ENCODE data around the gene PELI2.

Gene PELI2

GRCh38 chr14:56289155-56289554 is 170.9 kb downstream of the PELI2 start:
- Histone ChIP-seq H4K20me1 (ENCODE audit: insufficient read depth) (no peaks in the 10 kb centered on the region), H3K9ac (no peak overlapping the region), H3K4me3 (IDR thresholded peaks at IDR 0.05; ENCODE audit: insufficient read depth, low read depth, low read length) (no peak overlapping the region), H3K27me3 (ENCODE audit: insufficient read depth, low read depth) (no peaks in the 10 kb centered on the region), H3K27ac (no peak overlapping the region), H2AFZ (ENCODE audit: low read depth) (no peak overlapping the region), H3K36me3 (ENCODE audit: insufficient read depth) (no peaks in the 10 kb centered on the region), H3K79me2 (ENCODE audit: insufficient read depth, low read depth) (no peaks in the 10 kb centered on the region), H3K4me1 (ENCODE audit: low read depth, poor library complexity, severe bottlenecking) (no peaks in the 10 kb centered on the region), H3K4me2 (no peak overlapping the region)
- no peak for TF ChIP-seq CTCF (conservative IDR thresholded peaks at IDR 0.05; ENCODE audit: low read depth, low read length)

DNA sequence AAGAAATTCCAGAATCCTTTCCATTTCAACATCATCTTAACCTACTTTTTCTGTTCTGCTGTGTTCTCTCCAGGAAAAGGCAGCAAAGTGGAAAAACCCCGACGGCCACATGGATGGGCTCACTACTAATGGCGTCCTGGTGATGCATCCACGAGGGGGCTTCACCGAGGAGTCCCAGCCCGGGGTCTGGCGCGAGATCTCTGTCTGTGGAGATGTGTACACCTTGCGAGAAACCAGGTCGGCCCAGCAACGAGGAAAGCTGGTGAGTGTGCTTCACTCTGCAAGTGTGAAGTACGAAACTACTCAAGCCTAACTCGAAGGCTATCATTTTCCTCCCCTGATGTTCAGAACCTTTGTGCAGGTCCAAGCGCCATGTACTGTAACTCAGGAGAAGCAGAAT is 172.0 kb downstream of the PELI2 start:
- H3K4me3 ChIP-seq (IDR thresholded peaks at IDR 0.05; ENCODE audit: insufficient read depth, low read depth, low read length), result no peak overlapping the region
- H3K9ac ChIP-seq, result no peak overlapping the region
- no peaks in the 10 kb centered on the region for H4K20me1 ChIP-seq (ENCODE audit: insufficient read depth)
- no peaks in the 10 kb centered on the region for H3K27me3 ChIP-seq (ENCODE audit: insufficient read depth, low read depth)
- no peak overlapping the region for H2AFZ ChIP-seq (ENCODE audit: low read depth)
- no peaks in the 10 kb centered on the region for H3K79me2 ChIP-seq (ENCODE audit: insufficient read depth, low read depth)
- H3K27ac ChIP-seq, result no peak overlapping the region
- no peak for TF ChIP-seq CTCF (conservative IDR thresholded peaks at IDR 0.05; ENCODE audit: low read depth, low read length)
- no peaks in the 10 kb centered on the region for H3K4me1 ChIP-seq (ENCODE audit: low read depth, poor library complexity, severe bottlenecking)
- H3K36me3 ChIP-seq (ENCODE audit: insufficient read depth), result no peaks in the 10 kb centered on the region
- H3K4me2 ChIP-seq, result no peak overlapping the region

- Histone ChIP-seq H3K79me2 (ENCODE audit: insufficient read depth, low read depth) (no peaks in the 10 kb centered on the region), H3K27me3 (ENCODE audit: insufficient read depth, low read depth) (no peaks in the 10 kb centered on the region), H3K9ac (no peak overlapping the region), H3K36me3 (ENCODE audit: insufficient read depth) (no peaks in the 10 kb centered on the region), H3K4me2 (no peak overlapping the region), H3K4me1 (ENCODE audit: low read depth, poor library complexity, severe bottlenecking) (no peaks in the 10 kb centered on the region), H3K27ac (no peak overlapping the region), H3K4me3 (IDR thresholded peaks at IDR 0.05; ENCODE audit: insufficient read depth, low read depth, low read length) (no peak overlapping the region), H4K20me1 (ENCODE audit: insufficient read depth) (no peaks in the 10 kb centered on the region), H2AFZ (ENCODE audit: low read depth) (no peak overlapping the region)
- TF ChIP-seq CTCF (conservative IDR thresholded peaks at IDR 0.05; ENCODE audit: low read depth, low read length), result no peak
These were observed 174.8 kb downstream of the PELI2 start for GRCh38 chr14:56292970-56293369.

DNA sequence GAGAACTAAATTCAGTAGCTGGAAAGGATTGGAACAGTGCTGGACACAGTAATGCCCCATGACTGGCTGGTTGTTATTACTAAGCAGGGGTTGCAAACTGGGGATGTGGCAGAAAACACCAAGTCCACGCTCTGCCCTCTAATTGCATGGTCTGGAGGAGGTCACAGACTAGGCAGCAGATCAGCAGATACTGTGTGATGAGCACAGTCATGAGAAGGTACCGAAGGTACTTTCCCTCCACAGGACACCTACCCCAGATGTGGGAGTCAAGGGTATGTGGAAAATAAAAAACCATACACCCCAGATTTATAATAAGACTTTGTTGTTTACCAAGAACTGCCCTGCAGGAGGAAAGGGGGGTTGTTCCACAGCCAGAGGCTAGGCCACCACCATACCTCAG is 175.3 kb downstream of the PELI2 start:
- TF ChIP-seq CTCF (conservative IDR thresholded peaks at IDR 0.05; ENCODE audit: low read depth, low read length), result no peak
- no peaks in the 10 kb centered on the region for H3K36me3 ChIP-seq (ENCODE audit: insufficient read depth)
- H3K4me3 ChIP-seq (IDR thresholded peaks at IDR 0.05; ENCODE audit: insufficient read depth, low read depth, low read length), result no peak overlapping the region
- H3K9ac ChIP-seq, result no peak overlapping the region
- H3K4me1 ChIP-seq (ENCODE audit: low read depth, poor library complexity, severe bottlenecking), result no peaks in the 10 kb centered on the region
- no peaks in the 10 kb centered on the region for H3K27me3 ChIP-seq (ENCODE audit: insufficient read depth, low read depth)
- no peak overlapping the region for H3K27ac ChIP-seq
- H4K20me1 ChIP-seq (ENCODE audit: insufficient read depth), result no peaks in the 10 kb centered on the region
- H3K4me2 ChIP-seq, result no peak overlapping the region
- H2AFZ ChIP-seq (ENCODE audit: low read depth), result no peak overlapping the region
- no peaks in the 10 kb centered on the region for H3K79me2 ChIP-seq (ENCODE audit: insufficient read depth, low read depth)

DNA sequence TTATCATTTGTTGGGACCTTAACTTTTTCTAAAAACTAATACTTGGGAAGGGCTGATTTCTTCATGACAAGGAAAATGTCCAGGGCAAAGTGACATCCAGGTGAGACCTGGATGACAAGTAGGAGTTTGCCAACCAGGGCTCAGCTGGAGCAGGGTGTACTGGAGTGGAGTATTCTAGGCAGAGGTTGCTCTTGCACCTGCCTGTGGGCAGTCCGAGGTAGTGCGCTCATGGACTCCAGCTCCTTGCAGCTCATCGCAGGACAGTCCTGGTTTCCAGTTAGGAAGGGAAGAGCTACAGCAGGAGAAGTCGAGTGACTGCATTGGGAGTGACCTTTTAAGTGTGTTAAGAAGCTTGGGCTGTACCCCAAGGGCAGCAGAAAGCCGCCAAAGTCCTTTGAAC is 175.9 kb downstream of the PELI2 start:
- Histone ChIP-seq H3K9ac (no peak overlapping the region), H3K27ac (no peak overlapping the region), H4K20me1 (ENCODE audit: insufficient read depth) (no peaks in the 10 kb centered on the region), H3K36me3 (ENCODE audit: insufficient read depth) (no peaks in the 10 kb centered on the region), H3K27me3 (ENCODE audit: insufficient read depth, low read depth) (no peaks in the 10 kb centered on the region), H3K4me1 (ENCODE audit: low read depth, poor library complexity, severe bottlenecking) (no peaks in the 10 kb centered on the region), H2AFZ (ENCODE audit: low read depth) (no peak overlapping the region), H3K79me2 (ENCODE audit: insufficient read depth, low read depth) (no peaks in the 10 kb centered on the region), H3K4me3 (IDR thresholded peaks at IDR 0.05; ENCODE audit: insufficient read depth, low read depth, low read length) (no peak overlapping the region), H3K4me2 (no peak overlapping the region)
- TF ChIP-seq CTCF (conservative IDR thresholded peaks at IDR 0.05; ENCODE audit: low read depth, low read length), result no peak
